UCSD-AML1 (cell line): ENCODE data around the gene ELFN1.

Experiments used
- DNase-seq: peaks from one replicate; lab custom pipeline; 2025; ENCODE audit not compliant: unreplicated experiment; lab: John Stamatoyannopoulos, UW

ELFN1 gene

GRCh38 chr7:1693419-1693990 lies 23.4 kb downstream of the ELFN1 start:
- DNase-seq, result no peak

GRCh38 chr7:1693991-1694524 lies 24.0 kb downstream of the ELFN1 start:
- no peak for DNase-seq

GRCh38 chr7:1694611-1695511 lies 24.8 kb downstream of the ELFN1 start:
- DNase-seq, result no peak

- DNase-seq, result no peak
These were observed 25.9 kb downstream of the ELFN1 start for GRCh38 chr7:1695800-1696454.

GRCh38 chr7:1696671-1697498 lies 26.8 kb downstream of the ELFN1 start:
- no peak for DNase-seq

- DNase-seq, result no peak
These were observed 27.5 kb downstream of the ELFN1 start for GRCh38 chr7:1697499-1698125.

GRCh38 chr7:1698201-1698600 lies 28.1 kb downstream of the ELFN1 start:
- DNase-seq, result no peak

- DNase-seq, result no peak
These were observed 28.9 kb downstream of the ELFN1 start for GRCh38 chr7:1698951-1699350.

GRCh38 chr7:1700086-1700485 lies 30.0 kb downstream of the ELFN1 start:
- DNase-seq, result no peak

- no peak for DNase-seq
These were observed 30.7 kb downstream of the ELFN1 start for GRCh38 chr7:1700536-1701333.

- no peak for DNase-seq
These were observed 32.6 kb downstream of the ELFN1 start for GRCh38 chr7:1702652-1703051.

- no peak for DNase-seq
These were observed 33.4 kb downstream of the ELFN1 start for GRCh38 chr7:1703441-1703840.

GRCh38 chr7:1703871-1704810 lies 34.1 kb downstream of the ELFN1 start:
- DNase-seq, result no peak

- no peak for DNase-seq
These were observed 35.0 kb downstream of the ELFN1 start for GRCh38 chr7:1704811-1705738.

- DNase-seq, result no peak
These were observed 35.8 kb downstream of the ELFN1 start for GRCh38 chr7:1705856-1706255.

GRCh38 chr7:1706381-1706720 lies 36.3 kb downstream of the ELFN1 start:
- DNase-seq, result no peak

GRCh38 chr7:1706721-1707613 lies 36.9 kb downstream of the ELFN1 start:
- DNase-seq, result no peak
